GM19193 (cell line): ENCODE results near the gene CDH23.

ENCODE experiments used
- POLR2A ChIP-seq: IDR thresholded peaks from 4 replicates; pipeline ENCODE4 v1.6.1; 2011; ENCODE audit not compliant: insufficient read depth, insufficient read length; ENCODE audit errors: extremely low read depth

CDH23 gene

GRCh38 chr10:71615538-71616329, 219.0 kb downstream of the CDH23 start:
- no peak for TF ChIP-seq POLR2A

GRCh38 chr10:71616817-71617654, 220.3 kb downstream of the CDH23 start:
- no peak for TF ChIP-seq POLR2A

- no peak for TF ChIP-seq POLR2A
Measured at GRCh38 chr10:71618176-71618575, 221.5 kb downstream of the CDH23 start.

GRCh38 chr10:71618598-71618997, 221.9 kb downstream of the CDH23 start:
- no peak for TF ChIP-seq POLR2A

- no peak for TF ChIP-seq POLR2A
Measured at GRCh38 chr10:71620642-71621041, 223.9 kb downstream of the CDH23 start.

GRCh38 chr10:71621231-71622153, 224.8 kb downstream of the CDH23 start:
- no peak for TF ChIP-seq POLR2A

GRCh38 chr10:71622154-71622526, 225.4 kb downstream of the CDH23 start:
- no peak for TF ChIP-seq POLR2A

GRCh38 chr10:71622616-71623015, 225.9 kb downstream of the CDH23 start:
- TF ChIP-seq POLR2A = no peak

- TF ChIP-seq POLR2A = no peak
Measured at GRCh38 chr10:71623098-71623985, 226.6 kb downstream of the CDH23 start.

- no peak for TF ChIP-seq POLR2A
Measured at GRCh38 chr10:71623986-71624291, 227.2 kb downstream of the CDH23 start.

GRCh38 chr10:71625445-71626175, 228.9 kb downstream of the CDH23 start:
- TF ChIP-seq POLR2A = no peak

GRCh38 chr10:71627230-71627939, 230.7 kb downstream of the CDH23 start:
- TF ChIP-seq POLR2A = no peak

- no peak for TF ChIP-seq POLR2A
Measured at GRCh38 chr10:71627956-71628355, 231.2 kb downstream of the CDH23 start.
